Caco-2 (cell line): ENCODE results near the gene SCAND1. TPM values are rescaled to one million over a fixed set of nuclear protein-coding genes. Genes with fewer than 3 reads are reported as not detected.

Experiments
- BruUV-seq: library from RNA; stranded (reverse); fragments of 400-500 nt; replicated peaks from 2 replicates; lab custom pipeline; 2021; lab: Mats Ljungman, UMichigan
- CTCF ChIA-PET: fragments of 300-600 bp; sonication (Branson Sonifier 250); formaldehyde crosslinking; loops from one replicate; lab custom pipeline; 2022; ENCODE audit warnings: antibody characterized with exemption; lab: Charles Lee
- POLR2A ChIA-PET: fragments of 300-600 bp; sonication (Branson Sonifier 250); formaldehyde crosslinking; loops from one replicate; lab custom pipeline; 2022; ENCODE audit warnings: antibody characterized with exemption; lab: Charles Lee
- DNase-seq, 2 experiments: peaks; one replicate each; pipeline versions ENCODE4 v3.0.0 to v3.0.0-alpha.2; 2020 to 2022
- H3K27me3 ChIP-seq: replicated peaks from 2 replicates; pipeline ENCODE4 v1.6.0; 2011; ENCODE audit warnings: low read length; ENCODE audit not compliant: control insufficient read depth, insufficient read depth
- H3K36me3 ChIP-seq: 2 replicates; pipeline ENCODE4 v1.5.1; 2011; ENCODE audit warnings: low read length; ENCODE audit not compliant: control insufficient read depth, insufficient read depth
- H3K4me1 ChIP-seq: fragments of 250-450 bp; sonication (Bioruptor Pico); 2 replicates; pipeline ENCODE4 v1.5.1; 2020; ENCODE audit warnings: mild to moderate bottlenecking
- H3K4me3 ChIP-seq: 2 replicates; pipeline ENCODE4 v1.5.1; 2011; ENCODE audit warnings: low read depth, mild to moderate bottlenecking, control low read depth, low read length
- H3K9me3 ChIP-seq: fragments of 250-450 bp; sonication (Bioruptor Pico); 2 replicates; pipeline ENCODE4 v1.5.1; 2020; ENCODE audit warnings: mild to moderate bottlenecking, moderate library complexity
- H3K27ac Mint-ChIP-seq: one replicate; pipeline ENCODE4 v1.8.0; 2022; ENCODE audit warnings: mixed read lengths; ENCODE audit not compliant: unreplicated experiment
- H3K27me3 Mint-ChIP-seq: one replicate; pipeline ENCODE4 v1.8.0; 2022; ENCODE audit warnings: mixed read lengths; ENCODE audit not compliant: insufficient read depth, unreplicated experiment
- H3K36me3 Mint-ChIP-seq: one replicate; pipeline ENCODE4 v1.8.0; 2022; ENCODE audit warnings: mild to moderate bottlenecking, mixed read lengths; ENCODE audit not compliant: insufficient read depth, unreplicated experiment
- H3K4me1 Mint-ChIP-seq: one replicate; pipeline ENCODE4 v1.8.0; 2022; ENCODE audit warnings: low read depth, mixed read lengths; ENCODE audit not compliant: unreplicated experiment
- H3K4me3 Mint-ChIP-seq: one replicate; pipeline ENCODE4 v1.8.0; 2022; ENCODE audit warnings: mild to moderate bottlenecking, moderate library complexity, mixed read lengths; ENCODE audit not compliant: unreplicated experiment
- H3K9me3 Mint-ChIP-seq: one replicate; pipeline ENCODE4 v1.8.0; 2022; ENCODE audit warnings: mixed read lengths; ENCODE audit not compliant: unreplicated experiment
- intact Hi-C: fragments of 100-400 bp; cut with micrococcal nuclease; formaldehyde crosslinking; loops from one replicate; pipeline ENCODE4 v1.10.0; 2022; ENCODE audit not compliant: unreplicated experiment
- total RNA-seq: library from RNA; stranded (reverse); gene quantifications from 2 replicates; pipeline ENCODE4 v1.2.3, GENCODE V29; 2022
- TF ChIP-seq, protein P1 (sequence below), 2 experiments: fragments of 200-600 bp in 1 of 2; IDR thresholded peaks; 1 replicate in 1 of 2; 2 replicates in 1 of 2; pipeline versions ENCODE4 v1.5.1 to v1.8.0; 2011 to 2022; ENCODE audit warnings: antibody characterized with exemption in 1 of 2, control low read depth in 1 of 2, inconsistent platforms in 1 of 2, low read depth in 1 of 2, low read length in 1 of 2, mild to moderate bottlenecking in 1 of 2, moderate library complexity in 1 of 2; ENCODE audit not compliant: insufficient read depth in 1 of 2, severe bottlenecking in 1 of 2, unreplicated experiment in 1 of 2

Gene SCAND1
- total RNA-seq, 1 experiment from 2014 or later = 129 TPM

DNA sequence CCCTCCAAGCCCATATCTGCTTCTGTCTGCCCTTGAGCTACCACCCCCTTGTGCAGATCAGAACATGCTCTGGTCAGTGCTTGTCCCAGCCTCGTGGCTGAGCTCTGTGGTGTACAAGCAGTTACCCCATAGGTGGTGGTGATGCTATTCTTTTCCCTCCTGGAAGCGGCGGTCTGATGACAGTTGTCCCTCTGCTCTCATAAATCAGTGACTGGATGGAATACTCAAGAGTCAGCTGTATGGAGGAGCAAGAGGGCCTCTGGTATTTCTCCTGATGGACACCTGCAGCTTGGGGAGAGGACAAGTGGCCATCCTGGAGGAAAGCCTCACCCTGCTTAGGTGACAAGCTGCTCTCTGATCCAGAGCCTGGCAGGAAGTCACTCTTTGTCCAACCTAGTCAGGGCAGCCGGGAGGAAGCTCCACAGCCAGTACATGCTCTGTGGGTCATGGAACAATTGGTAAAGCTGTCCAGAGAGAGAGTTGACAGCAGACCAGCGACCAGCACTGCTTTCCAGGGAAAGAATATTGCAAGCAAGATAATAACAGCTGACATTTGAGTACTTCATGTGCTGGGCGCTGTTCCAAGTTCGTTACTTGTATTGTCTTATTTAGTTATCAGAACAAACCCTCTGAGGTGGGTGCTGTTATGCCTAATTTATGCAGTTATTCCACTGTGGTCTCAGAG lies 47.1 kb downstream of the SCAND1 start:
- TF ChIP-seq, protein P1, sequence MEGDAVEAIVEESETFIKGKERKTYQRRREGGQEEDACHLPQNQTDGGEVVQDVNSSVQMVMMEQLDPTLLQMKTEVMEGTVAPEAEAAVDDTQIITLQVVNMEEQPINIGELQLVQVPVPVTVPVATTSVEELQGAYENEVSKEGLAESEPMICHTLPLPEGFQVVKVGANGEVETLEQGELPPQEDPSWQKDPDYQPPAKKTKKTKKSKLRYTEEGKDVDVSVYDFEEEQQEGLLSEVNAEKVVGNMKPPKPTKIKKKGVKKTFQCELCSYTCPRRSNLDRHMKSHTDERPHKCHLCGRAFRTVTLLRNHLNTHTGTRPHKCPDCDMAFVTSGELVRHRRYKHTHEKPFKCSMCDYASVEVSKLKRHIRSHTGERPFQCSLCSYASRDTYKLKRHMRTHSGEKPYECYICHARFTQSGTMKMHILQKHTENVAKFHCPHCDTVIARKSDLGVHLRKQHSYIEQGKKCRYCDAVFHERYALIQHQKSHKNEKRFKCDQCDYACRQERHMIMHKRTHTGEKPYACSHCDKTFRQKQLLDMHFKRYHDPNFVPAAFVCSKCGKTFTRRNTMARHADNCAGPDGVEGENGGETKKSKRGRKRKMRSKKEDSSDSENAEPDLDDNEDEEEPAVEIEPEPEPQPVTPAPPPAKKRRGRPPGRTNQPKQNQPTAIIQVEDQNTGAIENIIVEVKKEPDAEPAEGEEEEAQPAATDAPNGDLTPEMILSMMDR (IDR thresholded peaks at IDR 0.05; ENCODE audit: insufficient read depth in 1 of 2, low read depth in 1 of 2, low read length in 1 of 2, severe bottlenecking in 1 of 2, unreplicated experiment in 1 of 2) = no peak
- no TSS peak for BruUV-seq
- Mint-ChIP-seq H3K4me1 (peaks cover 8% of the 10 kb centered on the region), H3K9me3 (peaks cover 9% of the 10 kb centered on the region), H3K27me3 (no peaks in the 10 kb centered on the region), H3K4me3 (no peak overlapping the region), H3K36me3 (peaks cover 42% of the 10 kb centered on the region), H3K27ac (no peak overlapping the region)
- ChIA-PET CTCF (no interaction called here), POLR2A (interaction anchor here (0.5 to 0.6 kb wide), 2 partner anchors 26 to 165 kb away, joined by 3 read pairs; no protein-coding TSS in a partner anchor)
- intact Hi-C loops = no loop called here
- peaks cover 3% of the 10 kb centered on the region for H3K36me3 ChIP-seq
- H3K9me3 ChIP-seq = no peaks in the 10 kb centered on the region
- no peaks in the 10 kb centered on the region for H3K27me3 ChIP-seq
- no peak overlapping the region for H3K4me3 ChIP-seq
- DNase-seq = no peak
- peaks cover 9% of the 10 kb centered on the region for H3K4me1 ChIP-seq

DNA sequence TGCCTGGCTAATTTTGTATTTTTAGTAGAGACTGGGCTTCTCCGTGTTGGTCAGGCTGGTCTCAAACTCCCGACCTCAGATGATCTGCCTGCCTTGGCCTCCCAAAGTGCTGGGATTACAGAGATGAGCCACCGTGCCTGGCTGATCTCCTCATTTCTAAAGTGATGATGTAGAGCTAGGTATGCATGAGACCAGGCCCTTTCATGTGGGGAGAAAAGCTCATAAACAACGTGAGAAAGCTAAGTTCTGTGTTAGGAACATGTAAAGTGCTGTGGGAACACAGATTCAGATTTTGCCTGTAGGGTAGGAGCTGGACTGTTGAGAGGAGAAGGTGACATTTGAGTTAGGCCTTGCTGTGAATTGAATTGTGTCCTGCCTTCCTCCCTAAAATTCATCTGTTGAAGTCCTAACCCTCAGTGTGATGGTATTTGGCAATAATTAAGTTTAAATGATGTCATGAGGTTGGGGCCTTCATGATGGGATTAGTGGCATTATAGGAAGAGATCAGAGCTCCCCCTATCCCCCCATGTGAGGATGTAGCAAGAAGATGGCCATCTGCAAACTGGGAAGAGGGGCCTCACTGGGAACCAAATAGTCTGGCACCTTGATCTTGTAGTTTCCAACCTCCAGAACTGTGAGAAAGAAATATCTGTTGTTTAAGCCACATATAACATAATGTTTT lies 49.2 kb downstream of the SCAND1 start:
- Mint-ChIP-seq H3K36me3 (peaks cover 49% of the 10 kb centered on the region), H3K27ac (no peak overlapping the region), H3K27me3 (no peaks in the 10 kb centered on the region), H3K4me1 (peaks cover 13% of the 10 kb centered on the region), H3K4me3 (no peak overlapping the region), H3K9me3 (peaks cover 9% of the 10 kb centered on the region)
- POLR2A ChIA-PET = no interaction called here
- H3K4me1 ChIP-seq = peaks cover 13% of the 10 kb centered on the region
- intact Hi-C loops = no loop called here
- peaks cover 3% of the 10 kb centered on the region for H3K36me3 ChIP-seq
- TF ChIP-seq, protein P1 (IDR thresholded peaks at IDR 0.05; ENCODE audit: insufficient read depth in 1 of 2, low read depth in 1 of 2, low read length in 1 of 2, severe bottlenecking in 1 of 2, unreplicated experiment in 1 of 2) = no peak
- no peaks in the 10 kb centered on the region for H3K9me3 ChIP-seq
- BruUV-seq = no TSS peak
- CTCF ChIA-PET = no interaction called here
- no peaks in the 10 kb centered on the region for H3K27me3 ChIP-seq
- H3K4me3 ChIP-seq = no peak overlapping the region
- no peak for DNase-seq

DNA sequence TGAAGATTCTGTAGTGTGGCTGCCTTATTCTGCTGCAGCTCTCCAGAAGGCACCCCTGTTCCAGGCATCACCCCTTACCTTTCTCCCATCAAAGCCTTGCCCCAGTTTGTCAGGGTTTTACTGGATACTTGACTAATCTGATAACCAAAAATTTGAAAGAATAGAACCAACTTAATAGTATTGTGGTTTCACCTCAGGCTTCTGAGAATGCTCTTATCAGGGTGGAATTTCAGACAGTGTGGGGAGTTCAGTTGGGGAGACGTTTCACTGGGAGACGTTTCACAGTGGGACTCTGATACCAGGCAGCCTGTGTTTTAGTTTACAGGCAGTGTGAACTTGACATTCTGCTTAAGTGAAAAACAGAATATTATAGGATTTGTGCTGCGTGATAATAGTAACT lies 50.5 kb downstream of the SCAND1 start:
- TF ChIP-seq, protein P1 (IDR thresholded peaks at IDR 0.05; ENCODE audit: insufficient read depth in 1 of 2, low read depth in 1 of 2, low read length in 1 of 2, severe bottlenecking in 1 of 2, unreplicated experiment in 1 of 2) = no peak
- H3K36me3 Mint-ChIP-seq = peaks cover 49% of the 10 kb centered on the region
- ChIA-PET CTCF (interaction anchor here (0.7 kb wide), 2 partner anchors 39 to 92 kb away, joined by 8 read pairs; no protein-coding TSS in a partner anchor), POLR2A (interaction anchor here (2.2 kb wide), 1 partner anchor 162 kb away, joined by 5 read pairs; the partner anchor contains the start of gene RBM39)
- H3K9me3 Mint-ChIP-seq = peaks cover 9% of the 10 kb centered on the region
- peaks cover 13% of the 10 kb centered on the region for H3K4me1 Mint-ChIP-seq
- Histone ChIP-seq H3K4me3 (no peak overlapping the region), H3K36me3 (peaks cover 4% of the 10 kb centered on the region), H3K27me3 (no peaks in the 10 kb centered on the region), H3K4me1 (peaks cover 13% of the 10 kb centered on the region), H3K9me3 (no peaks in the 10 kb centered on the region)
- H3K27ac Mint-ChIP-seq = no peak overlapping the region
- BruUV-seq = no TSS peak
- no peaks in the 10 kb centered on the region for H3K27me3 Mint-ChIP-seq
- no peak for DNase-seq
- intact Hi-C loops = no loop called here
- no peak overlapping the region for H3K4me3 Mint-ChIP-seq

Other genes with a start within 250 kb of the SCAND1 start
- gene RBM39, start 212.2 kb downstream of the SCAND1 start, total RNA-seq = 750 and 777 TPM in 2 replicates
- gene PHF20, start 182.5 kb downstream of the SCAND1 start, total RNA-seq = 101 and 109 TPM in 2 replicates
- 7.9 and 9.1 TPM in 2 replicates for gene CNBD2, start 14.1 kb upstream of the SCAND1 start, total RNA-seq
- gene EPB41L1, start 200.2 kb upstream of the SCAND1 start, total RNA-seq = 129 and 137 TPM in 2 replicates